ENCODE data around the gene TMEM63B.

TMEM63B gene

GRCh38 chr6:44158770-44159228 lies 31.4 kb downstream of the TMEM63B start, which contains the start of gene CAPN11:
Gene CAPN11, plus strand, starts transcription at chr6:44158820. Its CDS starts 29 bp downstream, at chr6:44158849.
- H3K36me3 ChIP-seq (ENCODE audit: control insufficient read depth, insufficient read depth, low read length) = no peaks in the 10 kb centered on the region
- TF ChIP-seq, protein P1, sequence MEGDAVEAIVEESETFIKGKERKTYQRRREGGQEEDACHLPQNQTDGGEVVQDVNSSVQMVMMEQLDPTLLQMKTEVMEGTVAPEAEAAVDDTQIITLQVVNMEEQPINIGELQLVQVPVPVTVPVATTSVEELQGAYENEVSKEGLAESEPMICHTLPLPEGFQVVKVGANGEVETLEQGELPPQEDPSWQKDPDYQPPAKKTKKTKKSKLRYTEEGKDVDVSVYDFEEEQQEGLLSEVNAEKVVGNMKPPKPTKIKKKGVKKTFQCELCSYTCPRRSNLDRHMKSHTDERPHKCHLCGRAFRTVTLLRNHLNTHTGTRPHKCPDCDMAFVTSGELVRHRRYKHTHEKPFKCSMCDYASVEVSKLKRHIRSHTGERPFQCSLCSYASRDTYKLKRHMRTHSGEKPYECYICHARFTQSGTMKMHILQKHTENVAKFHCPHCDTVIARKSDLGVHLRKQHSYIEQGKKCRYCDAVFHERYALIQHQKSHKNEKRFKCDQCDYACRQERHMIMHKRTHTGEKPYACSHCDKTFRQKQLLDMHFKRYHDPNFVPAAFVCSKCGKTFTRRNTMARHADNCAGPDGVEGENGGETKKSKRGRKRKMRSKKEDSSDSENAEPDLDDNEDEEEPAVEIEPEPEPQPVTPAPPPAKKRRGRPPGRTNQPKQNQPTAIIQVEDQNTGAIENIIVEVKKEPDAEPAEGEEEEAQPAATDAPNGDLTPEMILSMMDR (IDR thresholded peaks at IDR 0.05; ENCODE audit: insufficient read depth, low read length, poor library complexity, severe bottlenecking) = no peak
- H3K4me3 ChIP-seq (replicated peaks; ENCODE audit: low read depth, low read length) = no peak within 1 kb of the TSS
- no peaks in the 10 kb centered on the region; the same call in 1 of the 2 replicates for H3K27me3 ChIP-seq (replicated peaks; ENCODE audit: control insufficient read depth, insufficient read depth, low read length)
- no peak for DNase-seq (ENCODE audit: extremely low read depth, insufficient read length)

GRCh38 chr6:44161997-44162338 lies 34.6 kb downstream of the TMEM63B start:
- no peak for DNase-seq (ENCODE audit: extremely low read depth, insufficient read length)

DNA sequence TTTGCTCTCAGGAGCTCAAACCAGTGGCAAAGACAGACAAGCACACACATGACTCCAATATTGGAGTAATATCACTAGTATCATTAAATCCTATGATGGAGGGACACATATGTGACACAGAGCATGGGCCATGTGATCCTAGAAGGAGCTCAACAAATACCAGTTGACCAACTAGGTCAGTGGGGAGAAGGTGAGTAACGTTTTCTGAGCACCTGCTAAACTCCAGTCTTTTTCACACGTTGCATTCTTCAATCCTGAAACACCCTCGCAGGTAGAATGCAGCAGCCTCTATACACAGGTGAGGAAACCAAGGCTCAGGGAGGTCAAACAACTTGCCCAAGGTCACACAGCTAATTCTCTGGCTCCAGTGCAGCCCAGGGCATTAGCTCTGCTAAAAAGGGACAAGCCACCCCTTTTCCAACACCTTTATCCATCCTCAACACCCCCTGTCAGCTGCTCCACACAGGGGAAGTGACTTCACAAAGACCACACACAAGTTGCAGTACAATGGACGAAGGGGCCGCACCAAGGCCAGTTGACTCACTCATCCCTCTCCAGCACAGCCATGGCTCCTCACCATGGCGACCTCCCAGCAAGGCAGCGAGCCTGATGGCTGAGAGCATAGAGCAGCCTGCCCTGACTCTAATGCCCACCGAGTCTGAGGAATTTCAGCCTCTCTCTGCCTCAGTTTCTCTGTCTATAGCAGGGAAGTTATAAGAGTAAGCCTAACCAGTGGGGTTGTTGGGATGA lies 35.7 kb downstream of the TMEM63B start:
- DNase-seq (ENCODE audit: extremely low read depth, insufficient read length) = no peak
- Histone ChIP-seq H3K4me3 (replicated peaks; ENCODE audit: low read depth, low read length) (no peak overlapping the region), H3K36me3 (ENCODE audit: control insufficient read depth, insufficient read depth, low read length) (no peaks in the 10 kb centered on the region), H3K27me3 (replicated peaks; ENCODE audit: control insufficient read depth, insufficient read depth, low read length) (no peaks in the 10 kb centered on the region; the same call in 1 of the 2 replicates)
- TF ChIP-seq, protein P1 (IDR thresholded peaks at IDR 0.05; ENCODE audit: insufficient read depth, low read length, poor library complexity, severe bottlenecking) = no peak

More at GRCh38 chr6:44161997-44162338, 34.6 kb downstream of the TMEM63B start:
- TF ChIP-seq, protein P1 (IDR thresholded peaks at IDR 0.05; ENCODE audit: insufficient read depth, low read length, poor library complexity, severe bottlenecking) = no peak
- no peaks in the 10 kb centered on the region for H3K36me3 ChIP-seq (ENCODE audit: control insufficient read depth, insufficient read depth, low read length)
- no peaks in the 10 kb centered on the region; the same call in 1 of the 2 replicates for H3K27me3 ChIP-seq (replicated peaks; ENCODE audit: control insufficient read depth, insufficient read depth, low read length)
- no peak overlapping the region for H3K4me3 ChIP-seq (replicated peaks; ENCODE audit: low read depth, low read length)

DNA sequence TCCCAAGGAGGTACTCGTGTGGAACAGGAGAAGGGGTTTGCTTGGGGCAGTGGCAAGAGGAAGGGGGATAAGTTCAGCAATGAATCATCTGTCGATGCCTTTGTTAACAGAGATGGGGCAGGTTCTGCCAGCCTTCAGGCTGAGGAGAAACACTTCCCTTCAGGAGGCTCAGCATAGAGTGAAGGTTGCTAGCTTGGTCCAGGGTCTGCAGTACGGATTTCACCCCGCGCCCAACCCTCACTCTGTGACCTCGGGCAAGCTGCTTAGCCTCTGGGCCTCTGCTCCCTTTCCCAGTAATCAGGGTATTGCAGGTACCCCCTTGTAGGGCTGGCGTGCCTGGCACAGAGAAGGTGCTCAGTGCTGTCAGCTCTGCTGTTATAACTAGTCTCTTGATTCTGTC lies 38.8 kb downstream of the TMEM63B start:
- DNase-seq (ENCODE audit: extremely low read depth, insufficient read length) = no peak
- Histone ChIP-seq H3K36me3 (ENCODE audit: control insufficient read depth, insufficient read depth, low read length) (no peaks in the 10 kb centered on the region), H3K27me3 (replicated peaks; ENCODE audit: control insufficient read depth, insufficient read depth, low read length) (no peaks in the 10 kb centered on the region), H3K4me3 (replicated peaks; ENCODE audit: low read depth, low read length) (no peak overlapping the region)
- TF ChIP-seq, protein P1 (IDR thresholded peaks at IDR 0.05; ENCODE audit: insufficient read depth, low read length, poor library complexity, severe bottlenecking) = no peak

DNA sequence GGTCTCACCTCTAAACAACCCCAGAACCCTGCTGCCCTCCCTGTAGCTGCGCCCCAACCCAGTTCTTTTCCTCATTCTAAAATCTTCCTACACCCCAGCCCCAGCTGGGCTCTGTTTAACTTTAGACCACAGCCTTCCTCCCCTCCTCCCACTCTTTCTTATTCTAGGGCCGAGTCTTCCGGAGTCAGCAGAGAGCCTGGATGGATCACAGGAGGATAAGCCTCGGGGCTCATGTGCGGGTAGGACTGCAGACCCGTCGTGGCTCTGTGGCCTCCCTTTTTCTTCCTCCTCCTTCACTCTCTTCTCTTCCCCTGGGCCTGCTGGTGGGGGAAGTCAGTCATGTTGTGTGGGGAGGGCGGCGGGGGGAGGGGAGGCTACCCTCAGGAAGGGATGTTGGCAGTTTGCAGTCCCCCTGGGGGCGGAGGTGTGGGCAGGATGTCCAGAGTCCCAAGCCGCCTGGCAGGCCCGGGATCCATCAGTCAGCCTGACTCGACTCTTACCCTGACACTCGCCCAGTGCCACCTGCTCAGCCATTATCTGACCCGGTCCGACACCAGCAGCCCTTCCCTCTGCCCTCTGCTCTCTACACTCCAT lies 39.3 kb downstream of the TMEM63B start:
- H3K36me3 ChIP-seq (ENCODE audit: control insufficient read depth, insufficient read depth, low read length) = no peaks in the 10 kb centered on the region
- TF ChIP-seq, protein P1 (IDR thresholded peaks at IDR 0.05; ENCODE audit: insufficient read depth, low read length, poor library complexity, severe bottlenecking) = no peak
- no peaks in the 10 kb centered on the region for H3K27me3 ChIP-seq (replicated peaks; ENCODE audit: control insufficient read depth, insufficient read depth, low read length)
- H3K4me3 ChIP-seq (replicated peaks; ENCODE audit: low read depth, low read length) = no peak overlapping the region
- DNase-seq (ENCODE audit: extremely low read depth, insufficient read length) = no peak

All from GM06990 (cell line).